HepG2 (cell line): ENCODE results near the gene BCAM.

ENCODE experiments used
- ATF7 ChIP-seq, 2 experiments: fragments of 450-650 bp in 1 of 2; sonication (generic) in 1 of 2; formaldehyde crosslinking in 1 of 2; IDR thresholded peaks; 2 replicates each; pipeline versions ENCODE4 v1.4.0 to v1.6.1; 2016 to 2020; ENCODE audit warnings: antibody characterized with exemption in 1 of 2, mild to moderate bottlenecking in 1 of 2, missing genetic modification reagents in 1 of 2
- CTCF ChIP-seq: sonication (generic); formaldehyde crosslinking; IDR thresholded peaks from 2 replicates; pipeline ENCODE4 v1.5.0; 2020; ENCODE audit warnings: mild to moderate bottlenecking, missing genetic modification reagents, moderate library complexity
- DDIT3 ChIP-seq: sonication (generic); formaldehyde crosslinking; IDR thresholded peaks from 2 replicates; pipeline ENCODE4 v1.4.0; 2020; ENCODE audit warnings: mild to moderate bottlenecking, missing genetic modification reagents
- E2F1 ChIP-seq: sonication (generic); formaldehyde crosslinking; IDR thresholded peaks from 2 replicates; pipeline ENCODE4 v1.5.0; 2020; ENCODE audit warnings: missing genetic modification reagents
- HES4 ChIP-seq: sonication (generic); formaldehyde crosslinking; IDR thresholded peaks from 2 replicates; pipeline ENCODE4 v1.9.0; 2021; ENCODE audit warnings: mild to moderate bottlenecking, missing genetic modification reagents, borderline replicate concordance
- NR0B2 ChIP-seq: sonication (generic); formaldehyde crosslinking; IDR thresholded peaks from 2 replicates; pipeline ENCODE4 v1.4.0; 2020; ENCODE audit warnings: mild to moderate bottlenecking, missing genetic modification reagents
- PCBP2 ChIP-seq: fragments of 200-400 bp; formaldehyde crosslinking; optimal IDR thresholded peaks from 2 replicates; pipeline ENCODE3; 2018; ENCODE audit warnings: low read length, low read depth; ENCODE audit not compliant: poor library complexity, severe bottlenecking
- PTBP1 ChIP-seq: fragments of 200-400 bp; formaldehyde crosslinking; IDR thresholded peaks from 2 replicates; pipeline ENCODE4 v1.6.1; 2018; ENCODE audit warnings: low read length, low read depth; ENCODE audit not compliant: poor library complexity, severe bottlenecking
- SAP130 ChIP-seq: IDR thresholded peaks from 2 replicates; pipeline ENCODE4 v1.6.1; 2016; ENCODE audit warnings: low read depth
- SIN3A ChIP-seq: IDR thresholded peaks from 2 replicates; pipeline ENCODE4 v1.6.1; 2011; ENCODE audit warnings: low read depth, mild to moderate bottlenecking, control low read depth, low read length, borderline replicate concordance

GRCh38 chr19:44814517-44814916, 5.6 kb downstream of the BCAM start:
- no peak for TF ChIP-seq ATF7 (IDR thresholded peaks at IDR 0.05)
- TF ChIP-seq ATF7 (CRISPR knock-in tag; IDR thresholded peaks at IDR 0.05) = no peak
- TF ChIP-seq NR0B2 (CRISPR knock-in tag) = no peak
- TF ChIP-seq DDIT3 = no peak
- TF ChIP-seq PCBP2 = no peak
- no peak for TF ChIP-seq SAP130 (CRISPR knock-in tag)
- no peak for TF ChIP-seq CTCF (CRISPR knock-in tag)
- TF ChIP-seq PTBP1 = no peak
- TF ChIP-seq SIN3A = no peak
- no peak for TF ChIP-seq E2F1
- no peak for TF ChIP-seq HES4
